Osteoblast (primary cell): ENCODE data around the gene PSMB7. TPM values are rescaled to one million over a fixed set of nuclear protein-coding genes. Genes with fewer than 3 reads are reported as not detected.

Experiments used
- DNase-seq: peaks from one replicate; pipeline ENCODE4 v3.0.0; 2011; ENCODE audit warnings: low spot score, mixed read lengths; ENCODE audit not compliant: insufficient read length; ENCODE audit errors: missing footprints
- H2AFZ ChIP-seq: 2 replicates; pipeline ENCODE4 v1.6.0; 2011; ENCODE audit warnings: mild to moderate bottlenecking, low read length
- H3K27ac ChIP-seq: 2 replicates; pipeline ENCODE4 v1.5.1; 2011; ENCODE audit warnings: mild to moderate bottlenecking, low read depth, low read length, moderate library complexity
- H3K27me3 ChIP-seq: 2 replicates; pipeline ENCODE4 v1.6.0; 2012; ENCODE audit warnings: mild to moderate bottlenecking, control low read depth, inconsistent platforms, low read length, moderate library complexity; ENCODE audit not compliant: insufficient read depth
- H3K36me3 ChIP-seq: 2 replicates; pipeline ENCODE4 v1.5.1; 2011; ENCODE audit warnings: mild to moderate bottlenecking, low read length, control low read depth, moderate library complexity; ENCODE audit not compliant: insufficient read depth
- H3K4me1 ChIP-seq: 2 replicates; pipeline ENCODE4 v1.5.1; 2011; ENCODE audit warnings: mild to moderate bottlenecking, low read length, control low read depth, moderate library complexity; ENCODE audit not compliant: insufficient read depth
- H3K4me2 ChIP-seq: 2 replicates; pipeline ENCODE4 v1.6.0; 2011; ENCODE audit warnings: mild to moderate bottlenecking, low read length; ENCODE audit not compliant: insufficient read depth
- H3K4me3 ChIP-seq: fragments of 200-600 bp; sonication (generic); 3 replicates; pipeline ENCODE4 v1.5.1; 2012; ENCODE audit warnings: mild to moderate bottlenecking, low read length, inconsistent platforms; ENCODE audit not compliant: insufficient read depth
- H3K79me2 ChIP-seq: 2 replicates; pipeline ENCODE4 v1.6.0; 2012; ENCODE audit warnings: mild to moderate bottlenecking, low read length, control low read depth, inconsistent platforms; ENCODE audit not compliant: insufficient read depth
- H3K9me3 ChIP-seq: 2 replicates; pipeline ENCODE4 v1.5.1; 2011; ENCODE audit warnings: low read depth, low read length, control low read depth
- H4K20me1 ChIP-seq: 2 replicates; pipeline ENCODE4 v1.6.0; 2012; ENCODE audit warnings: mild to moderate bottlenecking, low read length, control low read depth; ENCODE audit not compliant: insufficient read depth
- CTCF ChIP-seq: IDR thresholded peaks from 2 replicates; pipeline ENCODE4 v1.5.1; 2011; ENCODE audit warnings: mild to moderate bottlenecking, low read depth, low read length, moderate library complexity; ENCODE audit errors: extremely low read depth
- total RNA-seq: library from RNA; depleted of rRNA; stranded (reverse); fragments of >200 nt; gene quantifications from 2 replicates; pipeline ENCODE4 v1.2.3, GENCODE V29; 2012

Gene PSMB7
- total RNA-seq, 1 donor: 136 TPM

GRCh38 chr9:124409410-124409809, 5.8 kb downstream of the PSMB7 start:
- Histone ChIP-seq H3K79me2 (peaks cover 79% of the 10 kb centered on the region), H3K4me3 (no peak overlapping the region), H3K27me3 (no peaks in the 10 kb centered on the region), H4K20me1 (peaks cover 20% of the 10 kb centered on the region), H3K36me3 (peaks cover 92% of the 10 kb centered on the region), H3K9me3 (no peaks in the 10 kb centered on the region), H2AFZ (no peak overlapping the region), H3K27ac (peak overlapping the region; percentile 40), H3K4me2 (no peak overlapping the region), H3K4me1 (peaks cover 33% of the 10 kb centered on the region)
- no peak for TF ChIP-seq CTCF
- DNase-seq: no peak

DNA sequence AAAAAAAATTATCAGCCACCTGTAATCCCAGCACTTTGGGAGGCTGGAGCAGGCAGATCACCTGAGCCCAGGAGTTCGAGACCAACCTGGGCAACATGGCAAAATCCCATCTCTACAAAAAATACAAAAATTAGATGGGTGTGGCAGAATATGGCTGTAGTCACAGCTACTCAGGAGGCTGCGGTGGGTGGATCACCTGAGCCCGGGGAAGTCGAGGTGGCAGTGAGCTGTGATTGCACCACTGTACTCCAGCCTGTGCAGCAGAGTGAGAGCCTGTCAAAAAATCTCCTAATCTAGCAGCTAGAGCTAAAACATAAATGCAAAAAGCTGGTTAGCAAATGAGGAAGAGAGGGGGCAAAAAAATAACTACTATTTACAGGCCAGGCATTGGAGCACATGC, 12.0 kb downstream of the PSMB7 start:
- TF ChIP-seq CTCF: no peak
- Histone ChIP-seq H3K36me3 (peaks cover 65% of the 10 kb centered on the region), H3K4me3 (no peak overlapping the region), H3K27me3 (no peaks in the 10 kb centered on the region), H3K9me3 (no peaks in the 10 kb centered on the region), H2AFZ (no peak overlapping the region), H4K20me1 (peaks cover 48% of the 10 kb centered on the region), H3K27ac (no peak overlapping the region), H3K79me2 (peaks cover 97% of the 10 kb centered on the region), H3K4me2 (no peak overlapping the region), H3K4me1 (peaks cover 24% of the 10 kb centered on the region)
- DNase-seq: no peak

DNA sequence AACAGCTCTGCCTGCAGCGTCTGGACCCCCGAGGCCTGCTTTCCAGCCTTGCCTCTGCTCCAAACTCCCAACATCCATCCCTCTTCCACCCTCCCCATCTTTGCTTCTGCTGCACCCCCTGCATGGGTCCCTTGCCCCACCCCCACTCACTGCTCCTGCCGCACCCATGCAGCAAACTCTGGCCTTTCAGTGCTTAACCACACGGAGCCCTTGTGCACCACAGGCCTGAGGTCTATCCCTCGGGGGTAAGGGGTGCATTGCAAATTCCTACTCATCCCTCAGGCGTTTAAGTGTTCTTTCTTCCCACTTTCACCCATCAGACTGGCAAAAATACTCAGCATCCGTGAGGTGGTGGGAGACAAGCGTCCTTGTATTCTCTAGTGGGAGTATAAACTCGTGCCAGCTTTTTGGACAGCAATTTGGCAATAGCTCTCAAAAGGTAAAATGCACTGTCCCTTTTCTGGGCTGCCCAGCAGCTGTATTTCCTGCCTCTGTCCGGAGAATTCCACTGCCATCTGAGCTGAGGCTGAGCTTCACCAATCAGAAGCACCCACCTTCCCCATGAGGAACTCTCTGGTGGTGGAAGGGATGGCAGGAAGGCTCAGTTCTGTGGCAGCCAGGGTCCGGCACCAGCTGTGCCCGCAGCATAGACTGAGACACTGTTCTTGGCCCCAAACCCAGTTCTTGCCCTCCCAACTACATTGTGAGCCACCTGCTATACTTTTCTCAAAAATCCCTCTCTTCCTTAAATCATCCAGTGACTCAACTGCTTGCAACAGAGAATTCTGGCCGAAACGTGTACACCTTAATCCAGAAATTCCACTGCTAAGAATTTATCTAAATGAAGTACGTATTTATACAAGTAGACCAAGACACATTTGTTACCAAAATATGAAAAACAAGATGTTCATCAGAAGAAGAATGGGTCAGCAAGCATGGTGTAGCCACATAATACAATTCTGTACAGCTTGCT, 15.0 kb downstream of the PSMB7 start:
- DNase-seq: no peak
- Histone ChIP-seq H3K4me1 (peaks cover 24% of the 10 kb centered on the region), H4K20me1 (peaks cover 31% of the 10 kb centered on the region), H3K36me3 (peaks cover 49% of the 10 kb centered on the region), H3K27ac (peak overlapping the region; percentile 42), H3K79me2 (peaks cover 97% of the 10 kb centered on the region), H3K4me2 (peak overlapping the region; percentile 56), H3K27me3 (no peaks in the 10 kb centered on the region), H3K4me3 (no peak overlapping the region), H3K9me3 (no peaks in the 10 kb centered on the region), H2AFZ (no peak overlapping the region)
- TF ChIP-seq CTCF: no peak

GRCh38 chr9:124399323-124399967, 15.8 kb downstream of the PSMB7 start:
- peak overlapping the region; percentile 42 for H3K27ac ChIP-seq
- H3K79me2 ChIP-seq: peaks cover 99% of the 10 kb centered on the region
- peak; percentile 11 for TF ChIP-seq CTCF
- H3K4me2 ChIP-seq: peak overlapping the region; percentile 56
- no peak overlapping the region for H2AFZ ChIP-seq
- H3K9me3 ChIP-seq: no peaks in the 10 kb centered on the region
- no peak overlapping the region for H3K4me3 ChIP-seq
- H4K20me1 ChIP-seq: peaks cover 29% of the 10 kb centered on the region
- H3K4me1 ChIP-seq: peaks cover 26% of the 10 kb centered on the region
- DNase-seq: peak; percentile 78
- peaks cover 41% of the 10 kb centered on the region for H3K36me3 ChIP-seq
- no peaks in the 10 kb centered on the region for H3K27me3 ChIP-seq
